Mucosa of descending colon (tissue), 3 donors: ENCODE measurements around the gene PRICKLE2. TPM values are rescaled to one million over a fixed set of nuclear protein-coding genes. Genes with fewer than 3 reads are reported as not detected.

Source experiments
- ATAC-seq: fragments of 200-7000 bp; cut with Tn5 transposase; one replicate; pipeline ENCODE4 v1.9.1; 2020; ENCODE audit warnings: mild to moderate bottlenecking, moderate library complexity
- DNase-seq, 3 donors: peaks; one replicate each; pipeline ENCODE4 v3.0.0-alpha.2; 2020
- H3K36me3 ChIP-seq: fragments of 200-600 bp; one replicate; pipeline ENCODE4 v1.8.0; 2021; ENCODE audit warnings: low read depth, mild to moderate bottlenecking
- H3K4me1 ChIP-seq: fragments of 200-600 bp; one replicate; pipeline ENCODE4 v1.8.0; 2021; ENCODE audit warnings: low read depth, mild to moderate bottlenecking
- H3K4me3 ChIP-seq: fragments of 200-600 bp; one replicate; pipeline ENCODE4 v1.8.0; 2021; ENCODE audit warnings: mild to moderate bottlenecking
- H3K9me3 ChIP-seq: fragments of 200-600 bp; one replicate; pipeline ENCODE4 v1.8.0; 2021; ENCODE audit warnings: mild to moderate bottlenecking
- CTCF ChIP-seq: fragments of 200-600 bp; IDR thresholded peaks from one replicate; pipeline ENCODE4 v1.8.0; 2022; ENCODE audit warnings: antibody characterized with exemption, mild to moderate bottlenecking
- intact Hi-C, 2 donors: fragments of 100-400 bp; cut with DNase I in 1 of 2; cut with micrococcal nuclease in 1 of 2; formaldehyde crosslinking; loops; one replicate each; pipeline versions ENCODE4 v1.11.0 to v1.11.1; 2022; cut with DNase I, micrococcal nuclease
- total RNA-seq, 3 donors: library from RNA; stranded (reverse); fragmentation: NEBNext Ultra II Directional in 2 of 3; extraction: Animal tissue kit (Norgen Biotek cat#: 25700) in 2 of 3; gene quantifications; one replicate each; pipeline versions ENCODE4 v1.2.1 to v1.2.4, GENCODE V29; 2021 to 2023
- donor health status: DM: no; HTN: no; CAD: no; lungs with moderate emphysema.
- donor health status: DM: no; HTN: no; CAD: no.
- donor health status: DM: no; HTN: yes; CAD: no.

The PRICKLE2 gene
- total RNA-seq, 3 donors from 2014 or later: 4.3 to 66.3 (median 7.0) TPM

- no peaks in the 10 kb centered on the region for H3K36me3 ChIP-seq
- no peak for TF ChIP-seq CTCF
- no peak for ATAC-seq
- no peak overlapping the region for H3K4me3 ChIP-seq
- no peaks in the 10 kb centered on the region for H3K9me3 ChIP-seq
- no peaks in the 10 kb centered on the region for H3K4me1 ChIP-seq
- DNase-seq: no peak
- intact Hi-C loops: no loop called here
These were observed 86.5 kb downstream of the PRICKLE2 start for GRCh38 chr3:64138656-64139375.

- Histone ChIP-seq H3K36me3 (no peaks in the 10 kb centered on the region), H3K9me3 (no peaks in the 10 kb centered on the region), H3K4me3 (no peak overlapping the region), H3K4me1 (no peaks in the 10 kb centered on the region)
- intact Hi-C loops: no loop called here
- ATAC-seq: no peak
- no peak for TF ChIP-seq CTCF
- no peak for DNase-seq
These were observed 87.2 kb downstream of the PRICKLE2 start for GRCh38 chr3:64138046-64138445.

- Histone ChIP-seq H3K9me3 (no peaks in the 10 kb centered on the region), H3K4me3 (no peak overlapping the region), H3K4me1 (no peaks in the 10 kb centered on the region), H3K36me3 (no peaks in the 10 kb centered on the region)
- TF ChIP-seq CTCF: no peak
- DNase-seq: no peak
- no peak for ATAC-seq
- intact Hi-C loops: no loop called here
These were observed 90.4 kb downstream of the PRICKLE2 start for GRCh38 chr3:64134882-64135281.

- Histone ChIP-seq H3K4me1 (no peaks in the 10 kb centered on the region), H3K36me3 (no peaks in the 10 kb centered on the region), H3K4me3 (no peak overlapping the region), H3K9me3 (no peaks in the 10 kb centered on the region)
- no peak for TF ChIP-seq CTCF
- intact Hi-C loops: no loop called here
- DNase-seq (no peak), ATAC-seq (no peak)
These were observed 91.3 kb downstream of the PRICKLE2 start for GRCh38 chr3:64133987-64134386.

- TF ChIP-seq CTCF: no peak
- ATAC-seq (no peak), DNase-seq (no peak)
- intact Hi-C loops: no loop called here
- H3K36me3 ChIP-seq: no peaks in the 10 kb centered on the region
- no peaks in the 10 kb centered on the region for H3K9me3 ChIP-seq
- no peak overlapping the region for H3K4me3 ChIP-seq
- no peaks in the 10 kb centered on the region for H3K4me1 ChIP-seq
These were observed 92.0 kb downstream of the PRICKLE2 start for GRCh38 chr3:64133272-64133671.
